GM21423 (cell line): ENCODE measurements around the gene ARHGAP21.

ENCODE experiments used
- ATAC-seq: cut with Tn5 transposase; IDR thresholded peaks from one replicate; pipeline ENCODE4 v1.9.1; 2021; ENCODE audit warnings: mild to moderate bottlenecking, moderate library complexity; ENCODE audit not compliant: unreplicated experiment

ARHGAP21 gene

GRCh38 chr10:24589265-24589664 lies 134.4 kb downstream of the ARHGAP21 start:
- no peak for ATAC-seq

DNA sequence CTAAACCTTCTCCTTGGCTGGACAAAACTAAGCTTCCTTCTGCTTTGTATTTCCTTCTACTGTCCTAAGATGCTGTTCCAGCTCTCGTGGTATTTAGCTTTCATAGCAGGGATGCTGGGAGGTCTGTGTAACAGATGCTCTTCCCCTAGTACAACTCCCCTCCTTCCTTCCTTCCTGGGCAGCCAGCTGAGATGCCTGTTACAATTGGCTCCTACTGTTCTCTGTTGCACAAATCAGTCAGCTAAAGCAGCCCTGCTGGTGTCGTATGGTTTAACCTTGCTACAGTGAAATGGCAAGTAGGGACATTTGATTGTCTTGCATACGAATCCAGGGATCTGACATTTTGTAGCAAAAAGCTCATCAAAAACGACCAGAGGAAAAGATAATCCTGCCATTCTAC lies 143.8 kb downstream of the ARHGAP21 start:
- no peak for ATAC-seq

- ATAC-seq, result no peak
Observed at GRCh38 chr10:24579448-24579847, 144.2 kb downstream of the ARHGAP21 start.

GRCh38 chr10:24575481-24576002 lies 148.1 kb downstream of the ARHGAP21 start:
- ATAC-seq, result no peak

GRCh38 chr10:24574578-24575155 lies 149.0 kb downstream of the ARHGAP21 start:
- no peak for ATAC-seq

DNA sequence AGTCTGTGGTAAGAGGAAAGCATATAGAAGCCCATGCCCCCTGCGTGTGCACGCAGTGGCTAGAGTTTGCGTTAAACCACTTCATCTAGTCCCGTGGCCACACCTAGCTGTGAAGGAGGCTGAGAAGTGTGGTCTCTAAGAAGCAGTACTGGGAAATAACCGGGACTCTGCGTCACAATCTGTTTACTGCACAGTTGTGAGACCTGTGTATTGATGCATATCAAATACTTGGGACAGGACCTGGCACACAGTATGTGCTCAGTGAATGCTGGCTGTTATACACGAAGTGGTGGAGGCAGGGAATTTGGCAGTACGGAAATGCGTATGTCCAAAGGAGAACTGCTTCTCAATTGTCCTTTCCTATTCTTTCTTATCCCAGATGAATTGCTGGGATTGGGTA lies 149.5 kb downstream of the ARHGAP21 start:
- ATAC-seq, result no peak

GRCh38 chr10:24571870-24572450 lies 151.7 kb downstream of the ARHGAP21 start:
- ATAC-seq, result no peak

GRCh38 chr10:24570658-24571426 lies 152.8 kb downstream of the ARHGAP21 start:
- no peak for ATAC-seq

- no peak for ATAC-seq
Observed at GRCh38 chr10:24569828-24570657, 153.6 kb downstream of the ARHGAP21 start.

GRCh38 chr10:24569330-24569796 lies 154.3 kb downstream of the ARHGAP21 start:
- ATAC-seq, result no peak

- no peak for ATAC-seq
Observed at GRCh38 chr10:24568042-24568441, 155.6 kb downstream of the ARHGAP21 start.

- no peak for ATAC-seq
Observed at GRCh38 chr10:24561453-24561852, 162.2 kb downstream of the ARHGAP21 start.

DNA sequence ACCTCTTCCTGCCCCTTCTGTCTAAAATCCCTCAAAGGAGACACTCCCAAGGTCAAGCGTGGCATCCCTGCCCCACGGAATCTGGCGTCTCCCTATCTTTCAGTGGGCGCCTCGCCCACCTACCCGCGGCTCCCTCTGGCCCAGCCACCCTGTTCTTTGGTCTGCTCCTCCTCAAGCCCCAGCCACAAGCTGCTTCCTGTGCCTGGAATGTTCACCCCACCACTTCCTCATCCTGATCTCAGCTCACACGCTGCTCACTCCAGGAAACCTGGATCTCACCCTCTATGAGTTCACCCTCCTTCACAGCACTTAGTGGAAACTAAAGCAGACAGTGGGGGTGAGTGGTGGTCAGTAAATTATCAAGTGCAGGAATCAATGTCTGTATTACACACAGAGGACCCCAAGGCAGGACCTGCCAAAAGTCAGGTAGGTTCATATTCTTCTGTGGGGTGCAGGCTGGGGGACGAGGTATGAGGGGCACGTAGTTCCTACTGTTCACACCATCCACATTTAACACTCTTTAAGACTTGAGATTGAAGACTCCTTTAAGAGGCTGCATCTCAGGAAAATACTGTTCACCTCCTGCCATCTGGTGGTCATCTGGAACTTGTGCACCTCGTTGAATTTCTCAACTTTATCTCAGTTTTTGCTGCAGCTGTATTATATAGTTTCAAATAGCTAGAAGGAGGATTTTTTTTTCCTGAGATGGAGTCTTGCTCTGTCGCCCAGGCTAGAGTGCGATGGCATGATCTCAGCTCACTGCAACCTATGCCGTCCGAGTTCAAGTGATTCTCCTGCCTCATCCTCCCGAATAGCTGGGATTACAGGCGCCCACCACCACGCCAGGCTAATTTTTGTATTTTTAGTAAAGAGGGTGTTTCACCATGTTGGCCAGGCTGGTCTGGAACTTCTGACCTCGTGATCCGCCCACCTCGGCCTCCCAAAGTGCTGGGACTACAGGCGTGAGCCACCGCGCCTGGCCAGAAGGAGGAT lies 166.6 kb downstream of the ARHGAP21 start:
- peak; percentile 49 for ATAC-seq

DNA sequence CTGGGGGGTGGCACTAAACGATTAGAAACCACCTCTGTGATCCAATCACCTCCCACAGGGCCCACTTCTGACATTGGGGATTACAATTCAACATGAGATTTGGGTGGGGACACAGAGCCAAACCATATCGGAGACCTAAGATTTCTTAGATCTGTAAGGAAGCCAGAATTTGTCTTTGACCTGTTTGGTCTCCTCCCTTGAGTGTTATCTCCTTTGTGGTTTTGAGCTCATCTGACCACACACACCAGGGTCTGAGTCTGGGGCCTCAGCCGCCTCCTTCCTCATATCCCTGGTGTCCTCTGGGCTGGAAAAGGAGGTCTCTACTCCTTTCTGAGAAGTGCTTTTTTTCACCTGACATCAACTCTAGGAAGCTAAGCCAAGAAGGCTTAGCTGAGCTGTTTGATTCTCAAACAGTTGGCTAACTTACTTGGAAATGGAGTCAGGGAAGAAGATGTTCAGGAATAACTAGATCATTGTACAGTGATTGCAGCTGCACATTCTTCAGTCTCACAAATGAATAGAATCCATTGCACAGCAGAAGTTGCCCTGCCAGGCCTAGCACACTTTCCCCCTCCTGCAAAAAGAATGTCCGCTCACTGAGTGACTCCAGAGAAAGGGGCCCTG lies 167.4 kb downstream of the ARHGAP21 start:
- no peak for ATAC-seq

- no peak for ATAC-seq
Observed at GRCh38 chr10:24554036-24554435, 169.7 kb downstream of the ARHGAP21 start.

GRCh38 chr10:24553051-24553612 lies 170.6 kb downstream of the ARHGAP21 start:
- no peak for ATAC-seq

DNA sequence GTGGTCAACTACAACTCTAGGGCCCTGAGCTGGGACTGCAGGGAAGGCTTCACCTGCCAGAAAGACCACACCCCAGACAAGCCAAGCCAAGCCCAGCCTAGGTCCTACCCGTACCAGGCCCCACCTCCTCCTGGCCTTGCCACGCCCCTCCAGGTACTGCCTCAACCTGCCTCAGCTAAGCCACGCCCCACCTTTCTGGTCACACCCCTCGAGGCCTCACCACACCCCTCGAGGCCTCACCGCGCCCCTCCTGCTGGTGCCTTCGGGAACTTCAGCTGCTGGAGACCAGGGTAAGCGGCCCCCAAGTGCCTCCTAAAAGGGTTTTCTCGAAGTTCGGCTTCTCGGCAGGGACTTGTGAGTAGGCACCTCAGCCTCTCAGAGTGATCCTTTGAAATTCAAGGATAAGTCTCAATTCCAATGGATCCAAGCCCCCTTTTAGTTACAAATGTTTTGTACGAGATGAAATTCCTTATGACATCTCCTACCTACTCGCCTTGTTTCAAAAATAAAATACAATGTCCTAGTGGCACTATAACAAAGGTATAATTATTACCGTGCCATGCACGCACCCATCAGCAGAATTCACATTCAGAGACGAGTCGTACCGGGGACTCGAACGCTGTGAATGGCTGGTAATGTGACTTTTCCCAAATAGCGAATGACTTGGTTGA lies 171.2 kb downstream of the ARHGAP21 start:
- no peak for ATAC-seq

- no peak for ATAC-seq
Observed at GRCh38 chr10:24551161-24551560, 172.5 kb downstream of the ARHGAP21 start.
